Astrocyte (in vitro differentiated cells and primary cell): ENCODE data around the gene EML1.

Source experiments
- EZH2 ChIP-seq: IDR thresholded peaks from 2 replicates; pipeline ENCODE4 v1.6.1; 2012; ENCODE audit warnings: mild to moderate bottlenecking, low read length, inconsistent platforms; ENCODE audit not compliant: insufficient read depth
- TF ChIP-seq, protein P1 (sequence below): IDR thresholded peaks from 2 replicates; pipeline ENCODE4 v1.5.1; 2011; ENCODE audit warnings: low read depth, mild to moderate bottlenecking, inconsistent platforms, low read length, moderate library complexity; ENCODE audit not compliant: insufficient read depth

DNA sequence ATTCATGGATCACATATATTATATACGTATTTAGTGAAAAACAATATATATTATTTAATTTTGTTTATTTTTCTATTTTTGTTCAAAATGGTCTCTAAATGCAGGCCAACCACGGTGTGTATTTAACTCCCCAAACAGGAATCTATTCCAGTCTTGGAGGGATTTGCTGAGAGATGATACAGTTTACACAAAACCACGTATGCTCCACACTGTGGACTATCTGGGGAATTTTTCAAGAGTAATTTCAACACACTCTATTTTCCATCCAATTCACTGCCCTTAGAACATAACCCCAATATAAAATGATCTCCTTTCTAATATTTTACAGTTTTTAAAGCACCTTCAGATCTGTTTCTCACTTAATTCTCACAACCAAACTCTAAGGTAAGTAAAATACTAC, 15.3 kb downstream of the EML1 start:
- TF ChIP-seq, protein P1, sequence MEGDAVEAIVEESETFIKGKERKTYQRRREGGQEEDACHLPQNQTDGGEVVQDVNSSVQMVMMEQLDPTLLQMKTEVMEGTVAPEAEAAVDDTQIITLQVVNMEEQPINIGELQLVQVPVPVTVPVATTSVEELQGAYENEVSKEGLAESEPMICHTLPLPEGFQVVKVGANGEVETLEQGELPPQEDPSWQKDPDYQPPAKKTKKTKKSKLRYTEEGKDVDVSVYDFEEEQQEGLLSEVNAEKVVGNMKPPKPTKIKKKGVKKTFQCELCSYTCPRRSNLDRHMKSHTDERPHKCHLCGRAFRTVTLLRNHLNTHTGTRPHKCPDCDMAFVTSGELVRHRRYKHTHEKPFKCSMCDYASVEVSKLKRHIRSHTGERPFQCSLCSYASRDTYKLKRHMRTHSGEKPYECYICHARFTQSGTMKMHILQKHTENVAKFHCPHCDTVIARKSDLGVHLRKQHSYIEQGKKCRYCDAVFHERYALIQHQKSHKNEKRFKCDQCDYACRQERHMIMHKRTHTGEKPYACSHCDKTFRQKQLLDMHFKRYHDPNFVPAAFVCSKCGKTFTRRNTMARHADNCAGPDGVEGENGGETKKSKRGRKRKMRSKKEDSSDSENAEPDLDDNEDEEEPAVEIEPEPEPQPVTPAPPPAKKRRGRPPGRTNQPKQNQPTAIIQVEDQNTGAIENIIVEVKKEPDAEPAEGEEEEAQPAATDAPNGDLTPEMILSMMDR: no peak
- TF ChIP-seq EZH2: no peak
